Esophagus muscularis mucosa (tissue), 4 donors: Measurements from ENCODE around the gene PEX26.

Experiments
- CTCF ChIP-seq, 3 experiments: fragments of 200-600 bp in 2 of 3; fragments of 450-650 bp in 1 of 3; sonication (generic) in 2 of 3; IDR thresholded peaks; one replicate each; pipeline ENCODE4 v1.5.1; 2017 to 2019; ENCODE audit warnings: antibody characterized with exemption in 3 of 3, mild to moderate bottlenecking in 2 of 3, moderate library complexity in 1 of 3
- EP300 ChIP-seq: sonication (generic); formaldehyde crosslinking; IDR thresholded peaks from one replicate; pipeline ENCODE4 v1.6.1; 2017; ENCODE audit warnings: antibody characterized with exemption
- POLR2A ChIP-seq: fragments of 450-650 bp; IDR thresholded peaks from one replicate; pipeline ENCODE4 v1.6.1; 2017; ENCODE audit warnings: antibody characterized with exemption, moderate library complexity, mild to moderate bottlenecking, low read depth
- POLR2AphosphoS5 ChIP-seq, 2 donors: sonication (generic); formaldehyde crosslinking; IDR thresholded peaks; one replicate each; pipeline ENCODE4 v1.6.1; 2017; ENCODE audit warnings: antibody characterized with exemption in 2 of 2

GRCh38 chr22:18068381-18068988, 9.3 kb upstream of the PEX26 start:
- peak in 1 of 3 experiments; percentile 5 for TF ChIP-seq CTCF (IDR thresholded peaks at IDR 0.05)
- no peak for TF ChIP-seq POLR2A
- TF ChIP-seq EP300, result no peak
- peak; percentile 80 to 82 for TF ChIP-seq POLR2AphosphoS5 (IDR thresholded peaks at IDR 0.05)
